ENCODE results near the gene TENM4.

DNA sequence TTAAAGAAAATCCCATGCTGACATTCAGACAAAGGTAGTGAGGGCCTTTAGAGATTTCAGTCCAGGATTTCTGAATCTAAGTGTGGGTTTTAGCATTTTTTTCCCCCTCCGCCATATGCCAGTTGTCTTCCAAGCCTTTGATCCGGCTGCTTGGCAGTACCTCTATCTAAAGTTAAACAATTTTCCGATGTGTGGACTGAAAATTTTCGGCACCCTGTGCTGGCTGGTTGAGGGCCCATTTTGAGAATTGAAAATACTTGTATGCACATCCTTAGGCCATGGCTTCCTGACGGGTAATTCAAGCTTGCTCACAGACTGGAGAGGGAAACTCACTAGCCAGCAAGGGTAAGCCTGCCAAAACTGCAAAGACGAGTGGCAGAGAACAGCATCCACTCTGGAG lies 734.3 kb downstream of the TENM4 start:
- TF ChIP-seq, protein P1, sequence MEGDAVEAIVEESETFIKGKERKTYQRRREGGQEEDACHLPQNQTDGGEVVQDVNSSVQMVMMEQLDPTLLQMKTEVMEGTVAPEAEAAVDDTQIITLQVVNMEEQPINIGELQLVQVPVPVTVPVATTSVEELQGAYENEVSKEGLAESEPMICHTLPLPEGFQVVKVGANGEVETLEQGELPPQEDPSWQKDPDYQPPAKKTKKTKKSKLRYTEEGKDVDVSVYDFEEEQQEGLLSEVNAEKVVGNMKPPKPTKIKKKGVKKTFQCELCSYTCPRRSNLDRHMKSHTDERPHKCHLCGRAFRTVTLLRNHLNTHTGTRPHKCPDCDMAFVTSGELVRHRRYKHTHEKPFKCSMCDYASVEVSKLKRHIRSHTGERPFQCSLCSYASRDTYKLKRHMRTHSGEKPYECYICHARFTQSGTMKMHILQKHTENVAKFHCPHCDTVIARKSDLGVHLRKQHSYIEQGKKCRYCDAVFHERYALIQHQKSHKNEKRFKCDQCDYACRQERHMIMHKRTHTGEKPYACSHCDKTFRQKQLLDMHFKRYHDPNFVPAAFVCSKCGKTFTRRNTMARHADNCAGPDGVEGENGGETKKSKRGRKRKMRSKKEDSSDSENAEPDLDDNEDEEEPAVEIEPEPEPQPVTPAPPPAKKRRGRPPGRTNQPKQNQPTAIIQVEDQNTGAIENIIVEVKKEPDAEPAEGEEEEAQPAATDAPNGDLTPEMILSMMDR (IDR thresholded peaks at IDR 0.05 in 4 of 5, conservative IDR thresholded peaks at IDR 0.05 in 1 of 5), result no peak
- TF ChIP-seq POLR2A (IDR thresholded peaks at IDR 0.05), result no peak

All from gastrocnemius medialis (tissue), 4 donors.